Caco-2 (cell line): Measurements from ENCODE around the gene DPP3. TPM values are rescaled to one million over a fixed set of nuclear protein-coding genes. Genes with fewer than 3 reads are reported as not detected.

Experiments used
- BruUV-seq: library from RNA; stranded (reverse); fragments of 400-500 nt; replicated peaks from 2 replicates; lab custom pipeline; 2021; lab: Mats Ljungman, UMichigan
- CTCF ChIA-PET: fragments of 300-600 bp; sonication (Branson Sonifier 250); formaldehyde crosslinking; loops from one replicate; lab custom pipeline; 2022; ENCODE audit warnings: antibody characterized with exemption; lab: Charles Lee
- POLR2A ChIA-PET: fragments of 300-600 bp; sonication (Branson Sonifier 250); formaldehyde crosslinking; loops from one replicate; lab custom pipeline; 2022; ENCODE audit warnings: antibody characterized with exemption; lab: Charles Lee
- DNase-seq, 2 experiments: peaks; one replicate each; pipeline versions ENCODE4 v3.0.0 to v3.0.0-alpha.2; 2020 to 2022
- H3K27me3 ChIP-seq: replicated peaks from 2 replicates; pipeline ENCODE4 v1.6.0; 2011; ENCODE audit warnings: low read length; ENCODE audit not compliant: control insufficient read depth, insufficient read depth
- H3K36me3 ChIP-seq: 2 replicates; pipeline ENCODE4 v1.5.1; 2011; ENCODE audit warnings: low read length; ENCODE audit not compliant: control insufficient read depth, insufficient read depth
- H3K4me1 ChIP-seq: fragments of 250-450 bp; sonication (Bioruptor Pico); 2 replicates; pipeline ENCODE4 v1.5.1; 2020; ENCODE audit warnings: mild to moderate bottlenecking
- H3K4me3 ChIP-seq: 2 replicates; pipeline ENCODE4 v1.5.1; 2011; ENCODE audit warnings: low read depth, mild to moderate bottlenecking, control low read depth, low read length
- H3K9me3 ChIP-seq: fragments of 250-450 bp; sonication (Bioruptor Pico); 2 replicates; pipeline ENCODE4 v1.5.1; 2020; ENCODE audit warnings: mild to moderate bottlenecking, moderate library complexity
- H3K27ac Mint-ChIP-seq: one replicate; pipeline ENCODE4 v1.8.0; 2022; ENCODE audit warnings: mixed read lengths; ENCODE audit not compliant: unreplicated experiment
- H3K27me3 Mint-ChIP-seq: one replicate; pipeline ENCODE4 v1.8.0; 2022; ENCODE audit warnings: mixed read lengths; ENCODE audit not compliant: insufficient read depth, unreplicated experiment
- H3K36me3 Mint-ChIP-seq: one replicate; pipeline ENCODE4 v1.8.0; 2022; ENCODE audit warnings: mild to moderate bottlenecking, mixed read lengths; ENCODE audit not compliant: insufficient read depth, unreplicated experiment
- H3K4me1 Mint-ChIP-seq: one replicate; pipeline ENCODE4 v1.8.0; 2022; ENCODE audit warnings: low read depth, mixed read lengths; ENCODE audit not compliant: unreplicated experiment
- H3K4me3 Mint-ChIP-seq: one replicate; pipeline ENCODE4 v1.8.0; 2022; ENCODE audit warnings: mild to moderate bottlenecking, moderate library complexity, mixed read lengths; ENCODE audit not compliant: unreplicated experiment
- H3K9me3 Mint-ChIP-seq: one replicate; pipeline ENCODE4 v1.8.0; 2022; ENCODE audit warnings: mixed read lengths; ENCODE audit not compliant: unreplicated experiment
- CTCF ChIP-seq, 2 experiments: fragments of 200-600 bp in 1 of 2; IDR thresholded peaks; 1 replicate in 1 of 2; 2 replicates in 1 of 2; pipeline versions ENCODE4 v1.5.1 to v1.8.0; 2011 to 2022; ENCODE audit warnings: antibody characterized with exemption in 1 of 2, control low read depth in 1 of 2, inconsistent platforms in 1 of 2, low read depth in 1 of 2, low read length in 1 of 2, mild to moderate bottlenecking in 1 of 2, moderate library complexity in 1 of 2; ENCODE audit not compliant: insufficient read depth in 1 of 2, severe bottlenecking in 1 of 2, unreplicated experiment in 1 of 2
- intact Hi-C: fragments of 100-400 bp; cut with micrococcal nuclease; formaldehyde crosslinking; loops from one replicate; pipeline ENCODE4 v1.10.0; 2022; ENCODE audit not compliant: unreplicated experiment
- total RNA-seq: library from RNA; stranded (reverse); gene quantifications from 2 replicates; pipeline ENCODE4 v1.2.3, GENCODE V29; 2022

Gene DPP3
- total RNA-seq, 1 experiment from 2014 or later: 106 TPM

- no peak for TF ChIP-seq CTCF (IDR thresholded peaks at IDR 0.05; ENCODE audit: insufficient read depth in 1 of 2, low read depth in 1 of 2, low read length in 1 of 2, severe bottlenecking in 1 of 2, unreplicated experiment in 1 of 2)
- no peak overlapping the region for H3K27ac Mint-ChIP-seq
- DNase-seq: no peak
- H3K4me3 Mint-ChIP-seq: no peak overlapping the region
- Histone ChIP-seq H3K36me3 (no peaks in the 10 kb centered on the region), H3K4me1 (peaks cover 24% of the 10 kb centered on the region), H3K9me3 (no peaks in the 10 kb centered on the region), H3K4me3 (no peak overlapping the region), H3K27me3 (no peaks in the 10 kb centered on the region)
- CTCF ChIA-PET: interaction anchor here (0.6 to 1.3 kb wide), 4 partner anchors 16 to 251 kb away, joined by 4 to 7 read pairs (median 4); partner anchors contain the start of gene MRPL11
- no TSS peak for BruUV-seq
- no peaks in the 10 kb centered on the region for H3K27me3 Mint-ChIP-seq
- POLR2A ChIA-PET: no interaction called here
- peaks cover 22% of the 10 kb centered on the region for H3K4me1 Mint-ChIP-seq
- H3K36me3 Mint-ChIP-seq: no peaks in the 10 kb centered on the region
- H3K9me3 Mint-ChIP-seq: peaks cover 9% of the 10 kb centered on the region
- intact Hi-C loops: no loop called here
These were observed 25.4 kb upstream of the DPP3 start for GRCh38 chr11:66454828-66455227.

GRCh38 chr11:66457826-66458225 is 22.4 kb upstream of the DPP3 start:
- BruUV-seq: no TSS peak
- POLR2A ChIA-PET: interaction anchor here (0.6 to 2.3 kb wide), 4 partner anchors 22 to 180 kb away, joined by 3 to 8 read pairs (median 3); partner anchors contain the start of gene DPP3
- H3K4me3 ChIP-seq: no peak overlapping the region

More at GRCh38 chr11:66457826-66458225, 22.4 kb upstream of the DPP3 start:
- H3K27ac Mint-ChIP-seq: no peak overlapping the region
- H3K4me1 ChIP-seq: peaks cover 24% of the 10 kb centered on the region
- H3K36me3 ChIP-seq: no peaks in the 10 kb centered on the region
- H3K4me1 Mint-ChIP-seq: peaks cover 22% of the 10 kb centered on the region
- intact Hi-C loops: loop anchor here (2.0 kb wide), 1 partner anchor 19 kb away; the partner anchor contains the start of gene MRPL11
- no peak for TF ChIP-seq CTCF (IDR thresholded peaks at IDR 0.05; ENCODE audit: insufficient read depth in 1 of 2, low read depth in 1 of 2, low read length in 1 of 2, severe bottlenecking in 1 of 2, unreplicated experiment in 1 of 2)
- H3K9me3 Mint-ChIP-seq: peaks cover 8% of the 10 kb centered on the region
- no peak for DNase-seq
- no peaks in the 10 kb centered on the region for H3K36me3 Mint-ChIP-seq
- no peaks in the 10 kb centered on the region for H3K27me3 Mint-ChIP-seq
- no peak overlapping the region for H3K4me3 Mint-ChIP-seq
- H3K27me3 ChIP-seq: no peaks in the 10 kb centered on the region
- CTCF ChIA-PET: no interaction called here
- H3K9me3 ChIP-seq: peaks cover 2% of the 10 kb centered on the region; the same call in 1 of the 2 replicates
